Loucy (cell line): ENCODE measurements around the gene TRAF2.

ENCODE experiments used
- H2AFZ ChIP-seq: fragments of 200-600 bp; sonication (generic); 2 replicates; pipeline ENCODE4 v1.6.0; 2016; ENCODE audit warnings: antibody characterized with exemption, mild to moderate bottlenecking, low read length, moderate library complexity
- H3F3A ChIP-seq: fragments of 200-600 bp; 2 replicates; pipeline ENCODE4 v1.6.0; 2016; ENCODE audit warnings: antibody characterized with exemption, low read depth, mild to moderate bottlenecking
- H3K27me3 ChIP-seq: fragments of 200-600 bp; sonication (generic); 2 replicates; pipeline ENCODE4 v1.6.1; 2014; ENCODE audit warnings: low read length, mild to moderate bottlenecking; ENCODE audit not compliant: insufficient read depth, poor library complexity, severe bottlenecking
- H3K36me3 ChIP-seq: fragments of 200-600 bp; sonication (generic); 2 replicates; pipeline ENCODE4 v1.6.1; 2016; ENCODE audit warnings: low read length; ENCODE audit not compliant: insufficient read depth
- H3K4me1 ChIP-seq: fragments of 200-600 bp; sonication (generic); 2 replicates; pipeline ENCODE4 v1.5.1; 2014; ENCODE audit warnings: low read length, mild to moderate bottlenecking; ENCODE audit not compliant: insufficient read depth, poor library complexity, severe bottlenecking
- H3K4me2 ChIP-seq: fragments of 200-600 bp; sonication (generic); 2 replicates; pipeline ENCODE4 v1.6.0; 2014; ENCODE audit warnings: antibody characterized with exemption, low read length, low read depth, mild to moderate bottlenecking; ENCODE audit not compliant: poor library complexity, severe bottlenecking
- H3K4me3 ChIP-seq: fragments of 200-600 bp; sonication (generic); 2 replicates; pipeline ENCODE4 v1.5.1; 2014; ENCODE audit warnings: low read length, mild to moderate bottlenecking, mixed read lengths; ENCODE audit not compliant: poor library complexity, severe bottlenecking
- H3K79me2 ChIP-seq: fragments of 200-600 bp; sonication (generic); 2 replicates; pipeline ENCODE4 v1.6.1; 2014; ENCODE audit warnings: low read length; ENCODE audit not compliant: insufficient read depth
- H3K9ac ChIP-seq: fragments of 200-600 bp; sonication (generic); 2 replicates; pipeline ENCODE4 v1.6.0; 2014; ENCODE audit warnings: mild to moderate bottlenecking, low read depth, low read length, moderate library complexity; ENCODE audit not compliant: poor library complexity, severe bottlenecking
- H3K9me2 ChIP-seq: fragments of 200-600 bp; sonication (generic); replicated peaks from 2 replicates; pipeline ENCODE4 v1.6.1; 2016; ENCODE audit warnings: low read depth, low read length, mixed read lengths
- H3K9me3 ChIP-seq: fragments of 200-600 bp; sonication (generic); 2 replicates; pipeline ENCODE4 v1.6.1; 2014; ENCODE audit warnings: mild to moderate bottlenecking, antibody characterized with exemption, low read length, low read depth; ENCODE audit not compliant: insufficient read depth
- H4K20me1 ChIP-seq: fragments of 200-600 bp; sonication (generic); 2 replicates; pipeline ENCODE4 v1.6.0; 2014; ENCODE audit warnings: antibody characterized with exemption, low read length, mild to moderate bottlenecking; ENCODE audit not compliant: insufficient read depth, poor library complexity, severe bottlenecking
- EZH2phosphoT487 ChIP-seq: fragments of 200-600 bp; IDR thresholded peaks from 2 replicates; pipeline ENCODE4 v1.6.1; 2018; ENCODE audit warnings: antibody characterized with exemption, mild to moderate bottlenecking, moderate library complexity, borderline replicate concordance
- TF ChIP-seq, protein P1 (sequence below): fragments of 200-600 bp; sonication (generic); conservative IDR thresholded peaks from 2 replicates; pipeline ENCODE4 v1.5.1; 2014; ENCODE audit warnings: mild to moderate bottlenecking, antibody characterized with exemption, low read length

TRAF2 gene

GRCh38 chr9:136838314-136839228 is 47.7 kb upstream of the TRAF2 start:
- Histone ChIP-seq H3K9me3 (no peaks in the 10 kb centered on the region), H3K4me3 (no peak overlapping the region), H3K9me2 (no peaks in the 10 kb centered on the region), H3K79me2 (no peaks in the 10 kb centered on the region), H3K9ac (no peak overlapping the region), H3K4me1 (peaks cover 8% of the 10 kb centered on the region), H3K36me3 (no peaks in the 10 kb centered on the region), H3K4me2 (no peak overlapping the region), H2AFZ (no peak overlapping the region), H3K27me3 (no peaks in the 10 kb centered on the region), H3F3A (no peaks in the 10 kb centered on the region), H4K20me1 (peaks cover 4% of the 10 kb centered on the region)
- TF ChIP-seq, protein P1, sequence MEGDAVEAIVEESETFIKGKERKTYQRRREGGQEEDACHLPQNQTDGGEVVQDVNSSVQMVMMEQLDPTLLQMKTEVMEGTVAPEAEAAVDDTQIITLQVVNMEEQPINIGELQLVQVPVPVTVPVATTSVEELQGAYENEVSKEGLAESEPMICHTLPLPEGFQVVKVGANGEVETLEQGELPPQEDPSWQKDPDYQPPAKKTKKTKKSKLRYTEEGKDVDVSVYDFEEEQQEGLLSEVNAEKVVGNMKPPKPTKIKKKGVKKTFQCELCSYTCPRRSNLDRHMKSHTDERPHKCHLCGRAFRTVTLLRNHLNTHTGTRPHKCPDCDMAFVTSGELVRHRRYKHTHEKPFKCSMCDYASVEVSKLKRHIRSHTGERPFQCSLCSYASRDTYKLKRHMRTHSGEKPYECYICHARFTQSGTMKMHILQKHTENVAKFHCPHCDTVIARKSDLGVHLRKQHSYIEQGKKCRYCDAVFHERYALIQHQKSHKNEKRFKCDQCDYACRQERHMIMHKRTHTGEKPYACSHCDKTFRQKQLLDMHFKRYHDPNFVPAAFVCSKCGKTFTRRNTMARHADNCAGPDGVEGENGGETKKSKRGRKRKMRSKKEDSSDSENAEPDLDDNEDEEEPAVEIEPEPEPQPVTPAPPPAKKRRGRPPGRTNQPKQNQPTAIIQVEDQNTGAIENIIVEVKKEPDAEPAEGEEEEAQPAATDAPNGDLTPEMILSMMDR: no peak
- no peak for TF ChIP-seq EZH2phosphoT487

- Histone ChIP-seq H3K9me3 (no peaks in the 10 kb centered on the region), H3K79me2 (no peaks in the 10 kb centered on the region), H3K36me3 (no peaks in the 10 kb centered on the region), H3F3A (no peaks in the 10 kb centered on the region), H3K4me1 (peaks cover 8% of the 10 kb centered on the region), H3K9ac (no peak overlapping the region), H3K27me3 (no peaks in the 10 kb centered on the region), H4K20me1 (peaks cover 4% of the 10 kb centered on the region), H3K4me2 (no peak overlapping the region), H3K4me3 (no peak overlapping the region), H3K9me2 (no peaks in the 10 kb centered on the region), H2AFZ (no peak overlapping the region)
- TF ChIP-seq, protein P1: no peak
- TF ChIP-seq EZH2phosphoT487: no peak
Observed at GRCh38 chr9:136839229-136840139, 46.8 kb upstream of the TRAF2 start.

GRCh38 chr9:136840140-136840876 is 46.0 kb upstream of the TRAF2 start:
- H3K4me3 ChIP-seq: no peak overlapping the region
- no peak overlapping the region for H3K9ac ChIP-seq
- no peaks in the 10 kb centered on the region for H3K9me3 ChIP-seq
- H3K4me1 ChIP-seq: peaks cover 8% of the 10 kb centered on the region
- no peaks in the 10 kb centered on the region for H3K9me2 ChIP-seq
- H3F3A ChIP-seq: no peaks in the 10 kb centered on the region
- TF ChIP-seq EZH2phosphoT487: no peak
- TF ChIP-seq, protein P1: no peak
- H3K79me2 ChIP-seq: no peaks in the 10 kb centered on the region
- H4K20me1 ChIP-seq: peaks cover 4% of the 10 kb centered on the region
- H3K36me3 ChIP-seq: no peaks in the 10 kb centered on the region
- H3K4me2 ChIP-seq: no peak overlapping the region
- no peak overlapping the region for H2AFZ ChIP-seq
- no peaks in the 10 kb centered on the region for H3K27me3 ChIP-seq
